Measurements from ENCODE around the gene SAMD4A. TPM values are rescaled to one million over a fixed set of nuclear protein-coding genes. Genes with fewer than 3 reads are reported as not detected.

The SAMD4A gene
- total and polyA plus RNA-seq, 2 experiments from 2014 or later: 7.2 to 33.0 TPM

- no peak overlapping the region for H3K27ac ChIP-seq
- no peak overlapping the region for H3K9ac ChIP-seq
- in situ Hi-C loops (cut with MboI): no loop called here
- TF ChIP-seq EZH2 (IDR thresholded peaks at IDR 0.05; ENCODE audit: insufficient read depth, poor library complexity, severe bottlenecking) (no peak), EZH2phosphoT487 (IDR thresholded peaks at IDR 0.05; ENCODE audit: insufficient read depth, low read depth) (no peak)
- no peaks in the 10 kb centered on the region for H3K9me3 ChIP-seq (ENCODE audit: low read depth)
- H3K4me2 ChIP-seq (ENCODE audit: unreplicated experiment): no peak overlapping the region
- no peak overlapping the region for H3K4me3 ChIP-seq
- H3F3A ChIP-seq (ENCODE audit: insufficient read depth): peaks cover 4% of the 10 kb centered on the region; the same call in 1 of the 2 replicates
- no peaks in the 10 kb centered on the region for H3K9me2 ChIP-seq (ENCODE audit: insufficient read depth)
- peaks cover 87% of the 10 kb centered on the region for H3K79me2 ChIP-seq (ENCODE audit: insufficient read depth)
- H3K36me3 ChIP-seq (ENCODE audit: low read depth): no peaks in the 10 kb centered on the region
- H2AFZ ChIP-seq: no peak overlapping the region
- H3K27me3 ChIP-seq (replicated peaks; ENCODE audit: insufficient read depth): no peaks in the 10 kb centered on the region
- no peaks in the 10 kb centered on the region; the same call in 1 of the 2 replicates for H4K20me1 ChIP-seq (ENCODE audit: insufficient read depth)
- no peak for DNase-seq
- H3K4me1 ChIP-seq (ENCODE audit: insufficient read depth): peaks cover 22% of the 10 kb centered on the region
- WGBS, 2 experiments (ENCODE audit: low coverage in 1 of 2, low lambda C conversion rate in 2 of 2, missing lambda C conversion rate in 2 of 2): 100% methylated on average over 1 of the region's 1 CpG
These were observed 128.3 kb downstream of the SAMD4A start for GRCh38 chr14:54695196-54695595.

- Histone ChIP-seq H2AFZ (no peak overlapping the region), H3K9me2 (ENCODE audit: insufficient read depth) (no peaks in the 10 kb centered on the region), H3K9ac (no peak overlapping the region), H3K4me3 (no peak overlapping the region), H3K36me3 (ENCODE audit: low read depth) (no peaks in the 10 kb centered on the region), H3K79me2 (ENCODE audit: insufficient read depth) (peaks cover 84% of the 10 kb centered on the region), H3K9me3 (ENCODE audit: low read depth) (no peaks in the 10 kb centered on the region), H3K27ac (no peak overlapping the region), H3F3A (ENCODE audit: insufficient read depth) (peaks cover 4% of the 10 kb centered on the region; the same call in 1 of the 2 replicates), H3K4me1 (ENCODE audit: insufficient read depth) (peaks cover 20% of the 10 kb centered on the region), H4K20me1 (ENCODE audit: insufficient read depth) (no peaks in the 10 kb centered on the region), H3K27me3 (replicated peaks; ENCODE audit: insufficient read depth) (no peaks in the 10 kb centered on the region), H3K4me2 (ENCODE audit: unreplicated experiment) (no peak overlapping the region)
- no peak for TF ChIP-seq EZH2 (IDR thresholded peaks at IDR 0.05; ENCODE audit: insufficient read depth, poor library complexity, severe bottlenecking)
- no peak for TF ChIP-seq EZH2phosphoT487 (IDR thresholded peaks at IDR 0.05; ENCODE audit: insufficient read depth, low read depth)
- DNase-seq: no peak
- in situ Hi-C loops (cut with MboI): no loop called here
- WGBS, 2 experiments (ENCODE audit: low coverage in 1 of 2, low lambda C conversion rate in 2 of 2, missing lambda C conversion rate in 2 of 2): 73% methylated on average over 5 of the region's 5 CpGs
These were observed 130.1 kb downstream of the SAMD4A start for GRCh38 chr14:54697001-54697400.

- TF ChIP-seq EZH2phosphoT487 (IDR thresholded peaks at IDR 0.05; ENCODE audit: insufficient read depth, low read depth) (no peak), EZH2 (IDR thresholded peaks at IDR 0.05; ENCODE audit: insufficient read depth, poor library complexity, severe bottlenecking) (no peak)
- no peaks in the 10 kb centered on the region for H3K9me2 ChIP-seq (ENCODE audit: insufficient read depth)
- H3K4me2 ChIP-seq (ENCODE audit: unreplicated experiment): no peak overlapping the region
- H4K20me1 ChIP-seq (ENCODE audit: insufficient read depth): no peaks in the 10 kb centered on the region
- H3K9ac ChIP-seq: no peak overlapping the region
- H3K36me3 ChIP-seq (ENCODE audit: low read depth): no peaks in the 10 kb centered on the region
- H3K27ac ChIP-seq: no peak overlapping the region
- peaks cover 14% of the 10 kb centered on the region for H3K4me1 ChIP-seq (ENCODE audit: insufficient read depth)
- H3K9me3 ChIP-seq (ENCODE audit: low read depth): no peaks in the 10 kb centered on the region
- WGBS, 2 experiments (ENCODE audit: low coverage in 1 of 2, low lambda C conversion rate in 2 of 2, missing lambda C conversion rate in 2 of 2): 91 to 100% methylated on average over 4 of the region's 4 CpGs
- peaks cover 84% of the 10 kb centered on the region for H3K79me2 ChIP-seq (ENCODE audit: insufficient read depth)
- no peak overlapping the region for H2AFZ ChIP-seq
- DNase-seq: no peak
- in situ Hi-C loops (cut with MboI): no loop called here
- H3K27me3 ChIP-seq (replicated peaks; ENCODE audit: insufficient read depth): no peaks in the 10 kb centered on the region
- H3F3A ChIP-seq (ENCODE audit: insufficient read depth): peaks cover 4% of the 10 kb centered on the region; the same call in 1 of the 2 replicates
- H3K4me3 ChIP-seq: no peak overlapping the region
These were observed 130.9 kb downstream of the SAMD4A start for GRCh38 chr14:54697803-54698202.

- Histone ChIP-seq H3K36me3 (ENCODE audit: low read depth) (no peaks in the 10 kb centered on the region), H3K4me2 (ENCODE audit: unreplicated experiment) (no peak overlapping the region), H3K79me2 (ENCODE audit: insufficient read depth) (peaks cover 84% of the 10 kb centered on the region), H3K9me3 (ENCODE audit: low read depth) (no peaks in the 10 kb centered on the region), H3K4me3 (no peak overlapping the region), H3F3A (ENCODE audit: insufficient read depth) (0 out of 2 replicates have a peak, but pooled peaks cover 4% of the 10 kb centered on the region), H2AFZ (no peak overlapping the region), H3K9ac (no peak overlapping the region), H3K27me3 (replicated peaks; ENCODE audit: insufficient read depth) (no peaks in the 10 kb centered on the region), H3K4me1 (ENCODE audit: insufficient read depth) (peaks cover 14% of the 10 kb centered on the region), H3K27ac (no peak overlapping the region), H4K20me1 (ENCODE audit: insufficient read depth) (no peaks in the 10 kb centered on the region), H3K9me2 (ENCODE audit: insufficient read depth) (no peaks in the 10 kb centered on the region)
- in situ Hi-C loops (cut with MboI): no loop called here
- WGBS, 2 experiments (ENCODE audit: low coverage in 1 of 2, low lambda C conversion rate in 2 of 2, missing lambda C conversion rate in 2 of 2): 95 to 97% methylated on average over 6 of the region's 6 CpGs
- TF ChIP-seq EZH2 (IDR thresholded peaks at IDR 0.05; ENCODE audit: insufficient read depth, poor library complexity, severe bottlenecking) (no peak), EZH2phosphoT487 (IDR thresholded peaks at IDR 0.05; ENCODE audit: insufficient read depth, low read depth) (no peak)
- no peak for DNase-seq
These were observed 131.6 kb downstream of the SAMD4A start for GRCh38 chr14:54698501-54698900.
